Loucy (cell line): ENCODE results near the gene ARHGAP6.

Experiments used
- H2AFZ ChIP-seq: fragments of 200-600 bp; sonication (generic); 2 replicates; pipeline ENCODE4 v1.6.0; 2016; ENCODE audit warnings: antibody characterized with exemption, mild to moderate bottlenecking, low read length, moderate library complexity
- H3F3A ChIP-seq: fragments of 200-600 bp; 2 replicates; pipeline ENCODE4 v1.6.0; 2016; ENCODE audit warnings: antibody characterized with exemption, low read depth, mild to moderate bottlenecking
- H3K27me3 ChIP-seq: fragments of 200-600 bp; sonication (generic); 2 replicates; pipeline ENCODE4 v1.6.1; 2014; ENCODE audit warnings: low read length, mild to moderate bottlenecking; ENCODE audit not compliant: insufficient read depth, poor library complexity, severe bottlenecking
- H3K36me3 ChIP-seq: fragments of 200-600 bp; sonication (generic); 2 replicates; pipeline ENCODE4 v1.6.1; 2016; ENCODE audit warnings: low read length; ENCODE audit not compliant: insufficient read depth
- H3K4me1 ChIP-seq: fragments of 200-600 bp; sonication (generic); 2 replicates; pipeline ENCODE4 v1.5.1; 2014; ENCODE audit warnings: low read length, mild to moderate bottlenecking; ENCODE audit not compliant: insufficient read depth, poor library complexity, severe bottlenecking
- H3K4me2 ChIP-seq: fragments of 200-600 bp; sonication (generic); 2 replicates; pipeline ENCODE4 v1.6.0; 2014; ENCODE audit warnings: antibody characterized with exemption, low read length, low read depth, mild to moderate bottlenecking; ENCODE audit not compliant: poor library complexity, severe bottlenecking
- H3K4me3 ChIP-seq: fragments of 200-600 bp; sonication (generic); 2 replicates; pipeline ENCODE4 v1.5.1; 2014; ENCODE audit warnings: low read length, mild to moderate bottlenecking, mixed read lengths; ENCODE audit not compliant: poor library complexity, severe bottlenecking
- H3K79me2 ChIP-seq: fragments of 200-600 bp; sonication (generic); 2 replicates; pipeline ENCODE4 v1.6.1; 2014; ENCODE audit warnings: low read length; ENCODE audit not compliant: insufficient read depth
- H3K9ac ChIP-seq: fragments of 200-600 bp; sonication (generic); 2 replicates; pipeline ENCODE4 v1.6.0; 2014; ENCODE audit warnings: mild to moderate bottlenecking, low read depth, low read length, moderate library complexity; ENCODE audit not compliant: poor library complexity, severe bottlenecking
- H3K9me2 ChIP-seq: fragments of 200-600 bp; sonication (generic); replicated peaks from 2 replicates; pipeline ENCODE4 v1.6.1; 2016; ENCODE audit warnings: low read depth, low read length, mixed read lengths
- H3K9me3 ChIP-seq: fragments of 200-600 bp; sonication (generic); 2 replicates; pipeline ENCODE4 v1.6.1; 2014; ENCODE audit warnings: mild to moderate bottlenecking, antibody characterized with exemption, low read length, low read depth; ENCODE audit not compliant: insufficient read depth
- H4K20me1 ChIP-seq: fragments of 200-600 bp; sonication (generic); 2 replicates; pipeline ENCODE4 v1.6.0; 2014; ENCODE audit warnings: antibody characterized with exemption, low read length, mild to moderate bottlenecking; ENCODE audit not compliant: insufficient read depth, poor library complexity, severe bottlenecking
- EZH2phosphoT487 ChIP-seq: fragments of 200-600 bp; IDR thresholded peaks from 2 replicates; pipeline ENCODE4 v1.6.1; 2018; ENCODE audit warnings: antibody characterized with exemption, mild to moderate bottlenecking, moderate library complexity, borderline replicate concordance
- TF ChIP-seq, protein P1 (sequence below): fragments of 200-600 bp; sonication (generic); conservative IDR thresholded peaks from 2 replicates; pipeline ENCODE4 v1.5.1; 2014; ENCODE audit warnings: mild to moderate bottlenecking, antibody characterized with exemption, low read length

The ARHGAP6 gene

DNA sequence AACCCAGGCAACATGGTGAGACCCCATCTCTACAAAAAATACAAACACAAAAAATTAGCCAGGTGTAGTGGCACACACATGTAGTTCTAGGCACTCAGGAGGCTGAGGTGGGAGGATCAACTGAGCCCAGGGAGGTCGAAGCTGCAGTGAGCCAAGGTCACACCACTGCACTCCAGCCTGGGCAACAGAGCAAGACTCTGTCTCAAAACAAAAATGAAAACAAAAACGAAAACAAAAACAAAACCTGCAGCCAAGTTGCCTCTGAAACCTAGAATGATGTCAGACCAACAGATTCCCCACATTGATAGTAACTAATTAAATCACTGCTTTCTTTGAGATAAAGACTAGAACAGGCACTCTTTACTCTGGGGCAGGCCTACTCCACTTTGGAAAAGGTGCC lies 268.0 kb downstream of the ARHGAP6 start:
- Histone ChIP-seq H3K79me2 (no peaks in the 10 kb centered on the region), H3K9ac (no peak overlapping the region), H3K36me3 (no peaks in the 10 kb centered on the region), H3K9me2 (no peaks in the 10 kb centered on the region), H3K4me2 (no peak overlapping the region), H4K20me1 (no peaks in the 10 kb centered on the region), H3K27me3 (no peaks in the 10 kb centered on the region), H2AFZ (no peak overlapping the region), H3K4me1 (no peaks in the 10 kb centered on the region), H3K4me3 (no peak overlapping the region), H3F3A (no peaks in the 10 kb centered on the region), H3K9me3 (no peaks in the 10 kb centered on the region)
- no peak for TF ChIP-seq EZH2phosphoT487
- TF ChIP-seq, protein P1, sequence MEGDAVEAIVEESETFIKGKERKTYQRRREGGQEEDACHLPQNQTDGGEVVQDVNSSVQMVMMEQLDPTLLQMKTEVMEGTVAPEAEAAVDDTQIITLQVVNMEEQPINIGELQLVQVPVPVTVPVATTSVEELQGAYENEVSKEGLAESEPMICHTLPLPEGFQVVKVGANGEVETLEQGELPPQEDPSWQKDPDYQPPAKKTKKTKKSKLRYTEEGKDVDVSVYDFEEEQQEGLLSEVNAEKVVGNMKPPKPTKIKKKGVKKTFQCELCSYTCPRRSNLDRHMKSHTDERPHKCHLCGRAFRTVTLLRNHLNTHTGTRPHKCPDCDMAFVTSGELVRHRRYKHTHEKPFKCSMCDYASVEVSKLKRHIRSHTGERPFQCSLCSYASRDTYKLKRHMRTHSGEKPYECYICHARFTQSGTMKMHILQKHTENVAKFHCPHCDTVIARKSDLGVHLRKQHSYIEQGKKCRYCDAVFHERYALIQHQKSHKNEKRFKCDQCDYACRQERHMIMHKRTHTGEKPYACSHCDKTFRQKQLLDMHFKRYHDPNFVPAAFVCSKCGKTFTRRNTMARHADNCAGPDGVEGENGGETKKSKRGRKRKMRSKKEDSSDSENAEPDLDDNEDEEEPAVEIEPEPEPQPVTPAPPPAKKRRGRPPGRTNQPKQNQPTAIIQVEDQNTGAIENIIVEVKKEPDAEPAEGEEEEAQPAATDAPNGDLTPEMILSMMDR, result no peak

DNA sequence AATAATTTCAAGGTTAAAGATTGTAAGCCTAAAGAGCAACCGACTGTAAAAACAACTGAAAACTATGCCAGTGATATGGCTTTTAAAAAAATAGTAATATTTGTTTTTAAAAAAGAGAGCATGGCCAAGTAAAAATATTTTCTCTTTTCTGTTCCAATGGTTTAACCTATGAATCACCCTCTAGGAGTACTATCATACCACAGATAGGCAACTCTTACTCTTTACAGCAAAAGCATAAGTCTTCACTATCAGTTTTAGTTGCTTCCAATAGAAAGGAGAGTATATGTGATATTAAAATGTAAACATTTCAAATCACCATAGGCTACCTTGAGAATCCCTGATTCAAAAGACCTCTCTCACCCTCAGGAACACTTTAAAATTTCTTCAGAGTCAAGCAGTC lies 269.9 kb downstream of the ARHGAP6 start:
- no peaks in the 10 kb centered on the region for H4K20me1 ChIP-seq
- H3K9me3 ChIP-seq, result no peaks in the 10 kb centered on the region
- H3K79me2 ChIP-seq, result no peaks in the 10 kb centered on the region
- no peaks in the 10 kb centered on the region for H3K36me3 ChIP-seq
- H3K27me3 ChIP-seq, result no peaks in the 10 kb centered on the region
- H3K4me3 ChIP-seq, result no peak overlapping the region
- no peak overlapping the region for H3K4me2 ChIP-seq
- H3K9me2 ChIP-seq, result no peaks in the 10 kb centered on the region
- H3K4me1 ChIP-seq, result no peaks in the 10 kb centered on the region
- TF ChIP-seq, protein P1, result no peak
- TF ChIP-seq EZH2phosphoT487, result no peak
- no peak overlapping the region for H3K9ac ChIP-seq
- no peaks in the 10 kb centered on the region for H3F3A ChIP-seq
- H2AFZ ChIP-seq, result no peak overlapping the region

DNA sequence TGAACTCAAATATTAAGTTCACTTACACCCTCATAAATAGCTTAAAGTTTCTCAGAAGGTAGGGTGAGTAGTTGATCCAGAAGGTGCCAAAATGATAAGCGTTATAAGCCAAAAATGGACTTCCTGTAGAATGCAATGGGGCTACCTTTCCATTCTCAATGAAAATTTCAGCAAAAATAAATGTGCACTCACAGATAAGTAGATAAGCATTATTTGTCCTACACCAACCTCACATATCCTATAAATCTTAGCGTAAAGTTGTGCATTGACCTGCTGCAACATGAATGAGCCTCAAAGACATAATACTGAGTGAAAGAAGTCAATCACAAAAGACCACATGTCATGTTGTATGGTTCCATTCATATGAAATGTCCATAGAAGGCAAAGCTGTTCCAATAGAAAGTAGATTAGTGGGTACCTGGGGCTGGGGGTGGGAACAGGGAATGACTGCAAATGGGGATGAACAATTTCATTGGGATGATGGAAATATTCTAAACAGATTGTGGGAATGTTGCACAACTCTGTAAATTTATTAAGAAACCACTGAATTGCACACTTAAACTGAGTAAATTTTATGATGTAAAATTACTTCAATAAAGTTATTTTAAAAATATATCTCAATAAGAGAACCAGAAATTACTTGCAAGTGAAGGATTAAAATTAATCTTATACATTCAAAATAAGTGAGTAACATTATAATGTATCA lies 271.6 kb downstream of the ARHGAP6 start:
- H3K9me2 ChIP-seq, result no peaks in the 10 kb centered on the region
- TF ChIP-seq EZH2phosphoT487, result no peak
- TF ChIP-seq, protein P1, result no peak
- H3K9ac ChIP-seq, result no peak overlapping the region
- H3K4me1 ChIP-seq, result no peaks in the 10 kb centered on the region
- H3K4me2 ChIP-seq, result no peak overlapping the region
- H3K9me3 ChIP-seq, result no peaks in the 10 kb centered on the region
- H3K36me3 ChIP-seq, result no peaks in the 10 kb centered on the region
- H3K27me3 ChIP-seq, result no peaks in the 10 kb centered on the region
- no peaks in the 10 kb centered on the region for H3F3A ChIP-seq
- no peak overlapping the region for H3K4me3 ChIP-seq
- H2AFZ ChIP-seq, result no peak overlapping the region
- H4K20me1 ChIP-seq, result no peaks in the 10 kb centered on the region
- H3K79me2 ChIP-seq, result no peaks in the 10 kb centered on the region
